K562 (cell line): ENCODE data around the gene HSPB2. TPM values are rescaled to one million over a fixed set of nuclear protein-coding genes. Genes with fewer than 3 reads are reported as not detected.

Experiments used
- CBX8 ChIP-seq: fragments of 200-600 bp; sonication (generic); IDR thresholded peaks from 2 replicates; pipeline ENCODE4 v1.6.1; 2012; ENCODE audit warnings: borderline replicate concordance, mixed run types, low read depth, mild to moderate bottlenecking, moderate library complexity, mixed read lengths, low read length, control low read depth, inconsistent platforms; ENCODE audit not compliant: poor library complexity, severe bottlenecking; ENCODE audit errors: extremely low read depth
- CSDE1 ChIP-seq, 2 experiments: fragments of 450-650 bp; IDR thresholded peaks; 2 replicates each; pipeline ENCODE4 v1.6.1; 2016; ENCODE audit warnings: mild to moderate bottlenecking in 1 of 2
- EHMT2 ChIP-seq: fragments of 450-650 bp; IDR thresholded peaks from 2 replicates; pipeline ENCODE4 v1.6.1; 2018; ENCODE audit warnings: antibody characterized with exemption
- ELF2 ChIP-seq: fragments of 250-450 bp; sonication (Bioruptor Pico); IDR thresholded peaks from 2 replicates; pipeline ENCODE4 v1.5.0; 2021; ENCODE audit warnings: mild to moderate bottlenecking
- FOXK1 ChIP-seq: sonication (generic); formaldehyde crosslinking; IDR thresholded peaks from 2 replicates; pipeline ENCODE4 v1.8.0; 2022; ENCODE audit warnings: missing genetic modification reagents, mild to moderate bottlenecking, borderline replicate concordance
- GTF2E2 ChIP-seq: fragments of 200-800 bp; sonication (Bioruptor generic); IDR thresholded peaks from 2 replicates; pipeline ENCODE4 v1.6.1; 2016; ENCODE audit warnings: missing genetic modification characterization, missing compliant biosample characterization
- HNRNPLL ChIP-seq: fragments of 200-400 bp; formaldehyde crosslinking; IDR thresholded peaks from 2 replicates; pipeline ENCODE4 v1.6.1; 2017; ENCODE audit warnings: low read length, low read depth, mild to moderate bottlenecking; ENCODE audit not compliant: poor library complexity, severe bottlenecking
- HSF4 ChIP-seq: fragments of 250-450 bp; sonication (Bioruptor Pico); IDR thresholded peaks from 2 replicates; pipeline ENCODE4 v2.1.2; 2022; ENCODE audit warnings: mild to moderate bottlenecking, moderate library complexity, borderline replicate concordance
- IRF2 ChIP-seq: sonication (generic); formaldehyde crosslinking; IDR thresholded peaks from 2 replicates; pipeline ENCODE4 v1.8.1; 2022; ENCODE audit warnings: mild to moderate bottlenecking, missing genetic modification reagents
- NBN ChIP-seq: fragments of 450-650 bp; IDR thresholded peaks from 2 replicates; pipeline ENCODE4 v1.6.1; 2016; ENCODE audit warnings: low read depth, mild to moderate bottlenecking
- NCOA2 ChIP-seq, 2 experiments: fragments of 450-650 bp; IDR thresholded peaks; 2 replicates each; pipeline ENCODE4 v1.6.1; 2018; ENCODE audit warnings: mild to moderate bottlenecking in 2 of 2, moderate library complexity in 1 of 2; ENCODE audit not compliant: partially characterized antibody in 2 of 2
- NCOA6 ChIP-seq: fragments of 450-650 bp; IDR thresholded peaks from 2 replicates; pipeline ENCODE4 v1.6.1; 2017; ENCODE audit warnings: mild to moderate bottlenecking
- PCBP1 ChIP-seq: fragments of 200-400 bp; formaldehyde crosslinking; IDR thresholded peaks from 2 replicates; pipeline ENCODE4 v1.6.1; 2018; ENCODE audit warnings: mild to moderate bottlenecking, low read depth, low read length; ENCODE audit not compliant: poor library complexity, severe bottlenecking
- POLR3A ChIP-seq: IDR thresholded peaks from 2 replicates; pipeline ENCODE4 v1.6.1; 2011; ENCODE audit warnings: borderline replicate concordance, mild to moderate bottlenecking, moderate library complexity; ENCODE audit not compliant: insufficient read length, insufficient read depth; ENCODE audit errors: extremely low read depth
- RBM39 ChIP-seq: fragments of 200-400 bp; formaldehyde crosslinking; optimal IDR thresholded peaks from 2 replicates; pipeline ENCODE3; 2018; ENCODE audit warnings: low read depth, low read length
- SAP30 ChIP-seq: fragments of 200-600 bp; sonication (generic); IDR thresholded peaks from 2 replicates; pipeline ENCODE4 v1.6.1; 2012; ENCODE audit warnings: borderline replicate concordance, low read depth, mild to moderate bottlenecking, moderate library complexity, low read length, control low read depth, inconsistent platforms; ENCODE audit not compliant: insufficient read depth, poor library complexity, severe bottlenecking
- STAT5B ChIP-seq: fragments of 250-450 bp; sonication (Bioruptor Pico); IDR thresholded peaks from 2 replicates; pipeline ENCODE4 v1.8.0; 2021; ENCODE audit warnings: mild to moderate bottlenecking, inconsistent platforms
- TAF1 ChIP-seq: IDR thresholded peaks from 2 replicates; pipeline ENCODE4 v1.6.1; 2011; ENCODE audit warnings: mild to moderate bottlenecking, low read length, moderate library complexity; ENCODE audit not compliant: insufficient read depth, control insufficient read depth, severe bottlenecking; ENCODE audit errors: extremely low read depth
- TAL1 ChIP-seq: fragments of 450-650 bp; IDR thresholded peaks from 2 replicates; pipeline ENCODE4 v1.6.1; 2016; ENCODE audit warnings: mild to moderate bottlenecking
- TBL1XR1 ChIP-seq, 2 experiments: IDR thresholded peaks; 2 replicates each; pipeline ENCODE4 v1.6.1; 2012; ENCODE audit warnings: improper control_type of control experiment in 2 of 2, low read length in 2 of 2, mild to moderate bottlenecking in 1 of 2
- TFAP4 ChIP-seq: sonication (generic); formaldehyde crosslinking; IDR thresholded peaks from 2 replicates; pipeline ENCODE4 v1.8.0; 2022; ENCODE audit warnings: missing genetic modification reagents, mild to moderate bottlenecking, moderate library complexity, borderline replicate concordance
- ZBTB5 ChIP-seq: fragments of 450-650 bp; IDR thresholded peaks from 2 replicates; pipeline ENCODE4 v1.6.1; 2017; ENCODE audit warnings: antibody characterized with exemption
- ZKSCAN1 ChIP-seq: fragments of 150-350 bp; IDR thresholded peaks from 2 replicates; pipeline ENCODE4 v1.6.1; 2016; ENCODE audit warnings: low read depth, low read length
- ZNF134 ChIP-seq: fragments of 250-450 bp; sonication (Bioruptor Pico); conservative IDR thresholded peaks from 2 replicates; pipeline ENCODE4 v1.4.0; 2020
- ZNF143 ChIP-seq: sonication (generic); formaldehyde crosslinking; IDR thresholded peaks from 2 replicates; pipeline ENCODE4 v1.9.0; 2022; ENCODE audit warnings: mild to moderate bottlenecking, missing genetic modification reagents
- ZNF707 ChIP-seq: fragments of 250-450 bp; sonication (Bioruptor Pico); conservative IDR thresholded peaks from 2 replicates; pipeline ENCODE4 v1.8.0; 2022; ENCODE audit warnings: inconsistent platforms, mild to moderate bottlenecking, moderate library complexity
- ZNF79 ChIP-seq: fragments of 250-450 bp; sonication (Bioruptor Pico); IDR thresholded peaks from 2 replicates; pipeline ENCODE4 v1.4.0; 2020; ENCODE audit warnings: low read depth, mild to moderate bottlenecking, moderate library complexity
- polyA plus RNA-seq, 8 experiments: library from polyadenylated mRNA; depleted of rRNA in 4 of 8; stranded (reverse) in 5 of 8; unstranded in 3 of 8; fragments of >200 nt; fragmentation: Nextera tagmentation in 2 of 8; fragmentation: Illumina TruSeq in 1 of 8; extraction: Ambion mirVana in 2 of 8; extraction: Trizol in 1 of 8; gene quantifications; 2 replicates each; pipeline versions ENCODE4 v1.2.1 to v1.2.3, GENCODE V29; 2011 to 2014; ENCODE audit warnings: inconsistent platforms in 1 of 8, missing spikeins in 1 of 8
- total RNA-seq, 7 experiments: library from RNA; depleted of rRNA in 6 of 7; stranded (reverse); fragments of >200 nt in 6 of 7; fragmentation: Illumina TruSeq in 2 of 7; extraction: Trizol in 2 of 7; gene quantifications; 2 replicates each; pipeline versions ENCODE4 v1.2.1 to v1.2.3, GENCODE V29; 2011 to 2021; ENCODE audit warnings: low replicate concordance in 1 of 7

Gene HSPB2
- total and polyA plus RNA-seq, 9 of the 15 experiments (the other 6 are each of a cell fraction or from before 2014, with no cell fraction given) = 0.06 to 0.35 (median 0.11) TPM; not detected in 5

- TF ChIP-seq STAT5B (CRISPR knock-in tag) (no peak), POLR3A (no peak), ZNF79 (CRISPR knock-in tag) (no peak), CBX8 (no peak), ZNF143 (CRISPR knock-in tag) (no peak), EHMT2 (peak; percentile 86), HNRNPLL (peak; percentile 61), ZNF134 (CRISPR knock-in tag) (no peak), FOXK1 (CRISPR knock-in tag) (0 out of 2 replicates have a peak, but pooled peaks have one; percentile 64), TFAP4 (peak; percentile 49; the same call in 1 of the 2 replicates), CSDE1 (IDR thresholded peaks at IDR 0.05) (no peak), ELF2 (peak; percentile 10; the same call in 1 of the 2 replicates), PCBP1 (no peak), TBL1XR1 (IDR thresholded peaks at IDR 0.05; ENCODE audit: low read length in 2 of 2) (no peak), SAP30 (peak; percentile 82), ZBTB5 (no peak), TAF1 (peak; percentile 22), RBM39 (no peak), GTF2E2 (tag) (no peak), ZKSCAN1 (no peak), IRF2 (CRISPR knock-in tag) (no peak), NBN (no peak), NCOA2 (IDR thresholded peaks at IDR 0.05; ENCODE audit: partially characterized antibody in 2 of 2) (no peak), HSF4 (CRISPR knock-in tag) (no peak), TAL1 (no peak), ZNF707 (CRISPR knock-in tag) (no peak), NCOA6 (no peak)
Measured at GRCh38 chr11:111870886-111871692, 41.4 kb upstream of the HSPB2 start, which contains the start of gene ALG9 (continued).
